ENCODE data around the gene PRF1.
"Not testable (repeated sequence)": the region's sequence is repeated elsewhere in the genome, so short reads cannot be mapped to it uniquely, and the experiment has no call there.

PRF1 gene

GRCh38 chr10:70602665-70603448, at the start of gene PRF1:
PRF1 (minus strand) TSS chr10:70602741; CDS start chr10:70600902, 1,839 bp downstream.
- in situ Hi-C loops (cut with MboI; ENCODE audit: low sequenced_read_pairs): no loop called here

GRCh38 chr10:70651661-70652060, 49.1 kb upstream of the PRF1 start:
- in situ Hi-C loops (cut with MboI; ENCODE audit: low sequenced_read_pairs): no loop called here

- in situ Hi-C loops (cut with MboI; ENCODE audit: low sequenced_read_pairs): no loop called here
These were observed 48.2 kb upstream of the PRF1 start for GRCh38 chr10:70650718-70651117.

GRCh38 chr10:70650104-70650503, 47.6 kb upstream of the PRF1 start:
- in situ Hi-C loops (cut with MboI; ENCODE audit: low sequenced_read_pairs): no loop called here

- in situ Hi-C loops (cut with MboI; ENCODE audit: low sequenced_read_pairs): no loop called here
These were observed 47.0 kb upstream of the PRF1 start for GRCh38 chr10:70649526-70649925.

- in situ Hi-C loops (cut with MboI; ENCODE audit: low sequenced_read_pairs): no loop called here
These were observed 45.9 kb upstream of the PRF1 start for GRCh38 chr10:70648427-70648826.

- in situ Hi-C loops (cut with MboI; ENCODE audit: low sequenced_read_pairs): no loop called here
These were observed 44.5 kb upstream of the PRF1 start for GRCh38 chr10:70647086-70647485.

GRCh38 chr10:70644959-70645358, 42.4 kb upstream of the PRF1 start:
- in situ Hi-C loops (cut with MboI; ENCODE audit: low sequenced_read_pairs): not testable (repeated sequence)

GRCh38 chr10:70643272-70643671, 40.7 kb upstream of the PRF1 start:
- in situ Hi-C loops (cut with MboI; ENCODE audit: low sequenced_read_pairs): not testable (repeated sequence)

GRCh38 chr10:70639640-70640383, 37.3 kb upstream of the PRF1 start:
- in situ Hi-C loops (cut with MboI; ENCODE audit: low sequenced_read_pairs): not testable (repeated sequence)

- in situ Hi-C loops (cut with MboI; ENCODE audit: low sequenced_read_pairs): not testable (repeated sequence)
These were observed 32.0 kb upstream of the PRF1 start for GRCh38 chr10:70634515-70634914.

GRCh38 chr10:70634011-70634410, 31.5 kb upstream of the PRF1 start:
- in situ Hi-C loops (cut with MboI; ENCODE audit: low sequenced_read_pairs): no loop called here

GRCh38 chr10:70631735-70632134, 29.2 kb upstream of the PRF1 start:
- in situ Hi-C loops (cut with MboI; ENCODE audit: low sequenced_read_pairs): not testable (repeated sequence)

GRCh38 chr10:70629338-70629737, 26.8 kb upstream of the PRF1 start:
- in situ Hi-C loops (cut with MboI; ENCODE audit: low sequenced_read_pairs): no loop called here

GRCh38 chr10:70626056-70626455, 23.5 kb upstream of the PRF1 start:
- in situ Hi-C loops (cut with MboI; ENCODE audit: low sequenced_read_pairs): no loop called here

- in situ Hi-C loops (cut with MboI; ENCODE audit: low sequenced_read_pairs): no loop called here
These were observed 20.7 kb upstream of the PRF1 start for GRCh38 chr10:70622981-70623844.

- in situ Hi-C loops (cut with MboI; ENCODE audit: low sequenced_read_pairs): no loop called here
These were observed 20.0 kb upstream of the PRF1 start for GRCh38 chr10:70622541-70622940.

GRCh38 chr10:70621503-70622078, 19.1 kb upstream of the PRF1 start:
- in situ Hi-C loops (cut with MboI; ENCODE audit: low sequenced_read_pairs): no loop called here

- in situ Hi-C loops (cut with MboI; ENCODE audit: low sequenced_read_pairs): no loop called here
These were observed 17.4 kb upstream of the PRF1 start for GRCh38 chr10:70620020-70620289.

- in situ Hi-C loops (cut with MboI; ENCODE audit: low sequenced_read_pairs): no loop called here
These were observed 16.9 kb upstream of the PRF1 start for GRCh38 chr10:70619271-70620019.
